ENCODE measurements around the gene CRKL. TPM values are rescaled to one million over a fixed set of nuclear protein-coding genes. Genes with fewer than 3 reads are reported as not detected.

The CRKL gene
- total RNA-seq, 1 experiment from 2014 or later, result 106 TPM

DNA sequence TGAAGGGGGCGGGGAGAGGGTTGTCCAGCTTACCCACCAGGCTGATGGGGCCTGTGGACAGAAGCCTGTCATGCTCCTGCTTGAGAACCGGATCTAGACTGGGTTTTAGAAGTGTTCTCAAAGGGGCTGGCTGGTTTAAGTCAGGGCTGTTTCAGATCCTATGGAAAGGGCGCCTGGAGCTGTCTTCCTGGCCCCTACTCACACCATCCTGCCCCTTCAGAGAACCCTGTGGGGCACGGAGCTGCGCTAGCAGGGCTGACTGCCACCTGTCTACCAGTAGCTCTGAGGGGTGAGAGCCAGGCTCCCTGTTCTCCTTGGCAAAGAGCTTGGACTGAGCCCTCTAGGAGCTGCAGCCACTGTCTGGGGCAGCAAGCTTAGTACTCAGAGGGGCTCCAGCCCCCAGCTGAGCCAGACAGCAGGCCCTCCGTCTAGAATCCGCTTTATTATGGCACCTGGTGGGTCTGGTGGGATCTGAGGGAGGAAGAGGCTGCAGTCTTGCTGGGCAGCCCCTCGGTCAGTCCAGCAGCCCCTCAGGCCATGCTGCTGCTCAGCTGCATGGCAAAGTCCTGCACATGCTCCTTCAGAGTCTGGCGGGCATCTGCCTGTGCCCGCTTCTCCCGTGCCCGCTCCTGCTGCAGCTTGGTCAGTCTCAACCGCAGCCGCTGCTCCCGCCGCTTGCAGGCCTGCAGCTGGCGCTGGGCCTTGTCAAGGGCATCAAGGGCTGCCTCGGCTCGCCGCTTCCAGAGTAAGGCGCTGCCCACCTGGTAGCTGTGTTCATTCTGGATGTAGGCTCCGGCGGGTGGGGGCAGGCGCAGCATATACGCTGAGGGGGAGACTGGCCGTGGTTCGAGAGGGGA, 82.4 kb downstream of the CRKL start:
- Histone ChIP-seq H3K4ac (ENCODE audit: low read depth, low read length) (no peak overlapping the region), H4K8ac (replicated peaks; ENCODE audit: insufficient read length, low read depth, low read length) (no peak overlapping the region), H3K23ac (ENCODE audit: insufficient read length, low read depth, low read length) (no peak overlapping the region), H3K27ac (ENCODE audit: insufficient read length, low read depth, low read length) (no peak overlapping the region), H2BK12ac (ENCODE audit: insufficient read length, low read depth, low read length) (no peak overlapping the region), H3K18ac (ENCODE audit: insufficient read length, low read depth, low read length) (no peak overlapping the region), H3K27me3 (ENCODE audit: insufficient read depth, low read length) (no peaks in the 10 kb centered on the region), H2BK15ac (ENCODE audit: low read depth, low read length) (no peak overlapping the region), H3K9ac (ENCODE audit: extremely low read depth, insufficient read length, low read length) (no peak overlapping the region), H3T11ph (ENCODE audit: low read length) (no peak overlapping the region), H4K91ac (ENCODE audit: insufficient read length, low read depth, low read length) (no peak overlapping the region), H3K4me2 (ENCODE audit: insufficient read depth, insufficient read length, low read length) (no peak overlapping the region), H2AFZ (ENCODE audit: low read length) (no peak overlapping the region), H3K14ac (ENCODE audit: insufficient read depth, low read length) (no peak overlapping the region), H4K20me1 (ENCODE audit: control insufficient read depth, insufficient read depth, insufficient read length) (no peaks in the 10 kb centered on the region), H3K79me1 (ENCODE audit: insufficient read depth, low read depth, low read length, poor library complexity, severe bottlenecking) (no peaks in the 10 kb centered on the region), H2BK5ac (ENCODE audit: insufficient read length, low read length) (no peak overlapping the region), H3K4me1 (ENCODE audit: insufficient read depth, low read length) (no peaks in the 10 kb centered on the region; the same call in 1 of the 2 replicates), H4K5ac (ENCODE audit: insufficient read length, low read depth, low read length) (no peak overlapping the region), H3K79me2 (ENCODE audit: insufficient read depth, low read length) (no peaks in the 10 kb centered on the region), H3K23me2 (ENCODE audit: insufficient read length, low read depth, low read length, poor library complexity, severe bottlenecking) (peaks cover 11% of the 10 kb centered on the region), H3K56ac (ENCODE audit: insufficient read length, low read depth, low read length) (no peak overlapping the region), H2BK120ac (ENCODE audit: low read depth, low read length, poor library complexity, severe bottlenecking) (no peak overlapping the region), H3K9me3 (ENCODE audit: control insufficient read depth, low read depth, low read length) (no peaks in the 10 kb centered on the region), H2BK20ac (ENCODE audit: low read depth, low read length, poor library complexity, severe bottlenecking) (no peak overlapping the region), H2AK5ac (ENCODE audit: insufficient read length, low read length) (no peak overlapping the region)
- H3K27me3 Mint-ChIP-seq (ENCODE audit: low read depth), result no peaks in the 10 kb centered on the region
- H3K27ac Mint-ChIP-seq, result no peak overlapping the region; a peak in 1 of 7 replicates
- TF ChIP-seq, protein P1, sequence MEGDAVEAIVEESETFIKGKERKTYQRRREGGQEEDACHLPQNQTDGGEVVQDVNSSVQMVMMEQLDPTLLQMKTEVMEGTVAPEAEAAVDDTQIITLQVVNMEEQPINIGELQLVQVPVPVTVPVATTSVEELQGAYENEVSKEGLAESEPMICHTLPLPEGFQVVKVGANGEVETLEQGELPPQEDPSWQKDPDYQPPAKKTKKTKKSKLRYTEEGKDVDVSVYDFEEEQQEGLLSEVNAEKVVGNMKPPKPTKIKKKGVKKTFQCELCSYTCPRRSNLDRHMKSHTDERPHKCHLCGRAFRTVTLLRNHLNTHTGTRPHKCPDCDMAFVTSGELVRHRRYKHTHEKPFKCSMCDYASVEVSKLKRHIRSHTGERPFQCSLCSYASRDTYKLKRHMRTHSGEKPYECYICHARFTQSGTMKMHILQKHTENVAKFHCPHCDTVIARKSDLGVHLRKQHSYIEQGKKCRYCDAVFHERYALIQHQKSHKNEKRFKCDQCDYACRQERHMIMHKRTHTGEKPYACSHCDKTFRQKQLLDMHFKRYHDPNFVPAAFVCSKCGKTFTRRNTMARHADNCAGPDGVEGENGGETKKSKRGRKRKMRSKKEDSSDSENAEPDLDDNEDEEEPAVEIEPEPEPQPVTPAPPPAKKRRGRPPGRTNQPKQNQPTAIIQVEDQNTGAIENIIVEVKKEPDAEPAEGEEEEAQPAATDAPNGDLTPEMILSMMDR (conservative IDR thresholded peaks at IDR 0.05), result no peak
- no peak overlapping the region; a peak in 2 of 5 replicates for H3K4me3 Mint-ChIP-seq
- peaks cover 2 to 12% (median 3%) of the 10 kb centered on the region in 3 experiments; a peak in 5 of 7 replicates for H3K36me3 Mint-ChIP-seq (ENCODE audit: insufficient read depth in 1 of 3, low read depth in 3 of 3)
- peaks cover 11 to 17% of the 10 kb centered on the region in 2 experiments for H3K4me1 Mint-ChIP-seq
- no peaks in the 10 kb centered on the region for H3K9me3 Mint-ChIP-seq
- no peak for DNase-seq
- WGBS (ENCODE audit: extremely low coverage, insufficient read length, low lambda C conversion rate), result no CpG with 5 or more reads among the region's 27 CpGs
